Measurements from ENCODE around the gene TGM3. TPM values are rescaled to one million over a fixed set of nuclear protein-coding genes. Genes with fewer than 3 reads are reported as not detected.

The TGM3 gene
- total RNA-seq, 1 experiment from 2014 or later: not detected

GRCh38 chr20:2305946-2306345, 10.1 kb downstream of the TGM3 start:
- peak; percentile 9 to 41 for DNase-seq
- H3K4me2 ChIP-seq: no peak overlapping the region
- no peaks in the 10 kb centered on the region for H4K20me1 ChIP-seq (ENCODE audit: insufficient read depth)
- no peak overlapping the region for H3K4me3 ChIP-seq
- intact Hi-C loops (cut with micrococcal nuclease; ENCODE audit: unreplicated experiment): no loop called here
- H3K79me2 ChIP-seq (ENCODE audit: low read depth): no peaks in the 10 kb centered on the region
- no peaks in the 10 kb centered on the region for H3F3A ChIP-seq (ENCODE audit: insufficient read depth, low read depth)
- no TSS peak for BruUV-seq (replicated peaks)
- no peak overlapping the region for H2AFZ ChIP-seq
- no peak overlapping the region for H3K27ac ChIP-seq
- 0 out of 2 replicates have a peak, but pooled peaks cover 5% of the 10 kb centered on the region for H3K27me3 ChIP-seq (ENCODE audit: insufficient read depth, low read depth)
- CTCF ChIA-PET: no interaction called here
- no peaks in the 10 kb centered on the region for H3K36me3 ChIP-seq (ENCODE audit: low read depth)
- H3K9me3 ChIP-seq (ENCODE audit: insufficient read depth, low read depth): no peaks in the 10 kb centered on the region
- no peaks in the 10 kb centered on the region for H3K9me2 ChIP-seq (ENCODE audit: insufficient read depth)
- POLR2A ChIA-PET (ENCODE audit: unreplicated experiment): interaction anchor here (0.5 kb wide), 1 partner anchor 202 kb away, joined by 4 read pairs; no protein-coding TSS in a partner anchor
- H3K4me1 ChIP-seq (replicated peaks; ENCODE audit: insufficient read depth): no peaks in the 10 kb centered on the region
- TF ChIP-seq CTCF (conservative IDR thresholded peaks at IDR 0.05): no peak
- TF ChIP-seq EZH2 (IDR thresholded peaks at IDR 0.05; ENCODE audit: low read depth): no peak

GRCh38 chr20:2307136-2307535, 11.3 kb downstream of the TGM3 start:
- Histone ChIP-seq H3K4me1 (replicated peaks; ENCODE audit: insufficient read depth) (no peaks in the 10 kb centered on the region), H3F3A (ENCODE audit: insufficient read depth, low read depth) (no peaks in the 10 kb centered on the region), H3K27me3 (ENCODE audit: insufficient read depth, low read depth) (0 out of 2 replicates have a peak, but pooled peaks cover 5% of the 10 kb centered on the region), H3K79me2 (ENCODE audit: low read depth) (no peaks in the 10 kb centered on the region), H3K4me2 (no peak overlapping the region), H3K9me2 (ENCODE audit: insufficient read depth) (no peaks in the 10 kb centered on the region), H2AFZ (no peak overlapping the region), H3K27ac (no peak overlapping the region), H4K20me1 (ENCODE audit: insufficient read depth) (no peaks in the 10 kb centered on the region), H3K4me3 (no peak overlapping the region), H3K9me3 (ENCODE audit: insufficient read depth, low read depth) (no peaks in the 10 kb centered on the region), H3K36me3 (ENCODE audit: low read depth) (no peaks in the 10 kb centered on the region)
- POLR2A ChIA-PET (ENCODE audit: unreplicated experiment): no interaction called here
- CTCF ChIA-PET: no interaction called here
- TF ChIP-seq CTCF (conservative IDR thresholded peaks at IDR 0.05) (no peak), EZH2 (IDR thresholded peaks at IDR 0.05; ENCODE audit: low read depth) (no peak)
- intact Hi-C loops (cut with micrococcal nuclease; ENCODE audit: unreplicated experiment): no loop called here
- DNase-seq: no peak
- BruUV-seq (replicated peaks): no TSS peak

GRCh38 chr20:2311329-2311728, 15.5 kb downstream of the TGM3 start:
- BruUV-seq (replicated peaks): no TSS peak
- H3K4me2 ChIP-seq: no peak overlapping the region
- H3K79me2 ChIP-seq (ENCODE audit: low read depth): no peaks in the 10 kb centered on the region
- no peaks in the 10 kb centered on the region for H3K36me3 ChIP-seq (ENCODE audit: low read depth)
- no peak for DNase-seq
- peaks cover 31% of the 10 kb centered on the region for H3F3A ChIP-seq (ENCODE audit: insufficient read depth, low read depth)
- no peak for TF ChIP-seq CTCF (conservative IDR thresholded peaks at IDR 0.05)
- no peak for TF ChIP-seq EZH2 (IDR thresholded peaks at IDR 0.05; ENCODE audit: low read depth)
- H2AFZ ChIP-seq: no peak overlapping the region
- no peaks in the 10 kb centered on the region for H4K20me1 ChIP-seq (ENCODE audit: insufficient read depth)
- intact Hi-C loops (cut with micrococcal nuclease; ENCODE audit: unreplicated experiment): no loop called here
- POLR2A ChIA-PET (ENCODE audit: unreplicated experiment): no interaction called here
- H3K27me3 ChIP-seq (ENCODE audit: insufficient read depth, low read depth): no peaks in the 10 kb centered on the region
- CTCF ChIA-PET: no interaction called here
- H3K9me2 ChIP-seq (ENCODE audit: insufficient read depth): no peaks in the 10 kb centered on the region
- H3K4me3 ChIP-seq: no peak overlapping the region
- no peak overlapping the region for H3K27ac ChIP-seq
- H3K9me3 ChIP-seq (ENCODE audit: insufficient read depth, low read depth): no peaks in the 10 kb centered on the region
- H3K4me1 ChIP-seq (replicated peaks; ENCODE audit: insufficient read depth): peaks cover 34% of the 10 kb centered on the region
